Measurements from ENCODE around the gene PIM3.
A peak's percentile ranks its signal among the peaks of the same experiment; 100 is the strongest.

Gene PIM3

DNA sequence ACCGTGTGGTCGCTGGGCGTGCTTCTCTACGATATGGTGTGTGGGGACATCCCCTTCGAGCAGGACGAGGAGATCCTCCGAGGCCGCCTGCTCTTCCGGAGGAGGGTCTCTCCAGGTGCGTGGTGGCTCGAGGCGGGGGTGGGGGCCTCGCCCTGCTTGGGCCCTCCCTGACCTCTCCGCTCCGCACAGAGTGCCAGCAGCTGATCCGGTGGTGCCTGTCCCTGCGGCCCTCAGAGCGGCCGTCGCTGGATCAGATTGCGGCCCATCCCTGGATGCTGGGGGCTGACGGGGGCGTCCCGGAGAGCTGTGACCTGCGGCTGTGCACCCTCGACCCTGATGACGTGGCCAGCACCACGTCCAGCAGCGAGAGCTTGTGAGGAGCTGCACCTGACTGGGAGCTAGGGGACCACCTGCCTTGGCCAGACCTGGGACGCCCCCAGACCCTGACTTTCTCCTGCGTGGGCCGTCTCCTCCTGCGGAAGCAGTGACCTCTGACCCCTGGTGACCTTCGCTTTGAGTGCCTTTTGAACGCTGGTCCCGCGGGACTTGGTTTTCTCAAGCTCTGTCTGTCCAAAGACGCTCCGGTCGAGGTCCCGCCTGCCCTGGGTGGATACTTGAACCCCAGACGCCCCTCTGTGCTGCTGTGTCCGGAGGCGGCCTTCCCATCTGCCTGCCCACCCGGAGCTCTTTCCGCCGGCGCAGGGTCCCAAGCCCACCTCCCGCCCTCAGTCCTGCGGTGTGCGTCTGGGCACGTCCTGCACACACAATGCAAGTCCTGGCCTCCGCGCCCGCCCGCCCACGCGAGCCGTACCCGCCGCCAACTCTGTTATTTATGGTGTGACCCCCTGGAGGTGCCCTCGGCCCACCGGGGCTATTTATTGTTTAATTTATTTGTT is 2.4 kb downstream of the PIM3 start:
- Histone ChIP-seq H3K4me3 (ENCODE audit: low read depth, low read length) (peak overlapping the region; percentile 58), H3K27me3 (ENCODE audit: control insufficient read depth, insufficient read depth, low read length) (no peaks in the 10 kb centered on the region), H3K9ac (ENCODE audit: low read depth, low read length) (peak overlapping the region; percentile 56), H3K4me1 (ENCODE audit: control insufficient read depth, insufficient read depth, low read length) (no peaks in the 10 kb centered on the region), H3K36me3 (ENCODE audit: control insufficient read depth, insufficient read depth, low read length) (peaks cover 26% of the 10 kb centered on the region), H3K9me3 (ENCODE audit: control insufficient read depth, insufficient read depth, low read length) (no peaks in the 10 kb centered on the region)

DNA sequence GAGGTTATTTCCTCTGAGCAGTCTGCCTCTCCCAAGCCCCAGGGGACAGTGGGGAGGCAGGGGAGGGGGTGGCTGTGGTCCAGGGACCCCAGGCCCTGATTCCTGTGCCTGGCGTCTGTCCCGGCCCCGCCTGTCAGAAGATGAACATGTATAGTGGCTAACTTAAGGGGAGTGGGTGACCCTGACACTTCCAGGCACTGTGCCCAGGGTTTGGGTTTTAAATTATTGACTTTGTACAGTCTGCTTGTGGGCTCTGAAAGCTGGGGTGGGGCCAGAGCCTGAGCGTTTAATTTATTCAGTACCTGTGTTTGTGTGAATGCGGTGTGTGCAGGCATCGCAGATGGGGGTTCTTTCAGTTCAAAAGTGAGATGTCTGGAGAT is 3.1 kb downstream of the PIM3 start:
- no peak overlapping the region for H3K4me3 ChIP-seq (ENCODE audit: low read depth, low read length)
- H3K4me1 ChIP-seq (ENCODE audit: control insufficient read depth, insufficient read depth, low read length): no peaks in the 10 kb centered on the region
- H3K27me3 ChIP-seq (ENCODE audit: control insufficient read depth, insufficient read depth, low read length): no peaks in the 10 kb centered on the region
- H3K9me3 ChIP-seq (ENCODE audit: control insufficient read depth, insufficient read depth, low read length): no peaks in the 10 kb centered on the region
- H3K9ac ChIP-seq (ENCODE audit: low read depth, low read length): no peak overlapping the region
- H3K36me3 ChIP-seq (ENCODE audit: control insufficient read depth, insufficient read depth, low read length): peaks cover 26% of the 10 kb centered on the region

DNA sequence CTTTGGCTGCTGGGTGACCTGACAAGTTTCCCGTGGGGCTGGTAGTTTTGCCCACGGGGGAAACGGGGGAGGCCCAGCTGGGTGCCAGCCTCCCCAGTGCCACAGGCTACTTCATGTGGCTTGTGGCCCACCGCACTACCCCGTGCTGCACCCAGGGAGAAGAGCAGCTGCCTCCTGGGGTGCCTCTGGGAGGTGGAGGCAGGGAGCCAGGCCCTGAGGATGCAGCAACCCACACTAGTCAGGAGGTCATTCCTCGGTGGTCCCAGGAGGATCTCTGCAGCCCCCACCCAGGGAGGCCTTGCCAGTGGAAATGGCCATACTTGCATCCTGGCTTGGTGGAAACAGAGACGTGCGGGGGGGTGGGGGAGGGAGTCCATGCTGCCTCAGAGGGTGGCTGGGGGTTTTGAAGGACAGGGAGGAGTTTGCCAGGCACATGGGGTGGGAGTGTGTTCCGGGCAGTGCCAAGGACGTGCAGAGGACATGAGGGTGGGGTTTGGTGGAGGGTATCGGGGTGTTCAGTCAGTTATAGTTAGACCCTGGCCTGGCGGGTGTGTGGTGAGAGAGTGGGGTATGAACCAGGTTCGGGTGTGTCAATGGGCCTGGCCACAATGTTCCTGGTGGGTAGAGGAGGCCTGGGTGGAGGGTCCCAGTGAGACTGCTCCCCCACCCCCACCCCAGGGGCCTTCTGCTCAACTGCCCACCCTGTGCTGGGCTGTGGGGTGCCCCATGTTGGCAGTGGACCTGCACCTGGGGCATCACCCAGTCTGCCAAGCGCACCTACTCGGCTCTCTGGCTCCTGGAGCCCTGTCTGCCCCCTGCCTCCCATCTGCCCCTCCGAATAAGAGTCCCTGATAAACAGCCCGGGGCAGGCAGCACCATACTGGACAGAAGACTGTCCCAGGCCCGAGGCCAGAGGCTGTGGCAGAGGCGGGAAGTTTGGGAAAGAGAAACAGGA is 3.8 kb downstream of the PIM3 start:
- Histone ChIP-seq H3K27me3 (ENCODE audit: control insufficient read depth, insufficient read depth, low read length) (no peaks in the 10 kb centered on the region), H3K36me3 (ENCODE audit: control insufficient read depth, insufficient read depth, low read length) (peaks cover 26% of the 10 kb centered on the region), H3K4me3 (ENCODE audit: low read depth, low read length) (no peak overlapping the region), H3K9me3 (ENCODE audit: control insufficient read depth, insufficient read depth, low read length) (no peaks in the 10 kb centered on the region), H3K4me1 (ENCODE audit: control insufficient read depth, insufficient read depth, low read length) (no peaks in the 10 kb centered on the region), H3K9ac (ENCODE audit: low read depth, low read length) (no peak overlapping the region)

DNA sequence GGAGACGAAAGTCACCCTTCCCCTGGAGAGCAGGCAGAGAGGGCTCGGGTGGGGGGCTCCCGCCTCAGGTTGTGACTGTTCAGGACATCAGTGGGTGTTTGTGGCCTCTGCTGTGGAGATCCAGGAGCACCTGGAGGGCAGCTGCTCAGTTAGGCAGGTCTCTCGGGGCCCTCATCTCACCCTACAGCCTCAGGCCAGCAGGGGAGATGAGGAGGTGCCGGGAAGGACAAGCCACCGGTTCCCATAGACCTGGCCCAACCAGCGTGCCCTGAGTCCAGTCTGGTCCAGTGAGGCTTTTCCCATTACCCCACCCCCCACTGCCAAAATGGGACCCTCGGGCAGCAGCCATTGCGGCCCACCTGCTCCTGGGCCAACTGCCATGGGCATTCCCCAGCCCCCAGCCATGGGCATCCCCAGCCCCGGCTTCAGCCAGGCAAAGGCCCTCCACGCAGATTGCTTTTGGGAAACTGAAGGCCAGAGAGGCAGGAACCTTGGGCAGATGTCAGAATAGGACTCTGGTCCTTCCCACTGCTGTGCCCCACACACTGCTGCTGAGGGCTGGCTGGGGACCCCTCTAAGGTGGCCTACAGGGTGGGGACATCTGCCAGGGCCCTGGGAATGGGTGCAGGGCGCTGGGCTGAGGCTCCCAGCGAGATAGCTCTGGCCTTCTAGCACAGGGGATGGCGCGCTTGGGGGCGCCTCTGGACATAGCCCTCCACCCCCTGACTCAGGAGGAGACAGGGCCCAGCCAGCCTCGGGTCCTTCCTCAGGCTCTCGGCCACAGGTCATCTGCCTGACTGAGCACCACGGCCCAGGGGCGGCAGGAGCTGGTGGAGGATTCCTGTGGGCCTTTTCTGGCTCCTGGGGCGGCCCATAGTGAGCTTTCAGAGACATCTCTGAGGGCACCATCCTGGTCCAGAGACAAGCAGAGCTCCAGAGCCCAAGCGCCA is 4.8 kb downstream of the PIM3 start:
- peaks cover under 1% of the 10 kb centered on the region for H3K4me1 ChIP-seq (ENCODE audit: control insufficient read depth, insufficient read depth, low read length)
- H3K36me3 ChIP-seq (ENCODE audit: control insufficient read depth, insufficient read depth, low read length): peaks cover 26% of the 10 kb centered on the region
- no peak overlapping the region for H3K9ac ChIP-seq (ENCODE audit: low read depth, low read length)
- H3K9me3 ChIP-seq (ENCODE audit: control insufficient read depth, insufficient read depth, low read length): no peaks in the 10 kb centered on the region
- H3K4me3 ChIP-seq (ENCODE audit: low read depth, low read length): no peak overlapping the region
- H3K27me3 ChIP-seq (ENCODE audit: control insufficient read depth, insufficient read depth, low read length): no peaks in the 10 kb centered on the region

DNA sequence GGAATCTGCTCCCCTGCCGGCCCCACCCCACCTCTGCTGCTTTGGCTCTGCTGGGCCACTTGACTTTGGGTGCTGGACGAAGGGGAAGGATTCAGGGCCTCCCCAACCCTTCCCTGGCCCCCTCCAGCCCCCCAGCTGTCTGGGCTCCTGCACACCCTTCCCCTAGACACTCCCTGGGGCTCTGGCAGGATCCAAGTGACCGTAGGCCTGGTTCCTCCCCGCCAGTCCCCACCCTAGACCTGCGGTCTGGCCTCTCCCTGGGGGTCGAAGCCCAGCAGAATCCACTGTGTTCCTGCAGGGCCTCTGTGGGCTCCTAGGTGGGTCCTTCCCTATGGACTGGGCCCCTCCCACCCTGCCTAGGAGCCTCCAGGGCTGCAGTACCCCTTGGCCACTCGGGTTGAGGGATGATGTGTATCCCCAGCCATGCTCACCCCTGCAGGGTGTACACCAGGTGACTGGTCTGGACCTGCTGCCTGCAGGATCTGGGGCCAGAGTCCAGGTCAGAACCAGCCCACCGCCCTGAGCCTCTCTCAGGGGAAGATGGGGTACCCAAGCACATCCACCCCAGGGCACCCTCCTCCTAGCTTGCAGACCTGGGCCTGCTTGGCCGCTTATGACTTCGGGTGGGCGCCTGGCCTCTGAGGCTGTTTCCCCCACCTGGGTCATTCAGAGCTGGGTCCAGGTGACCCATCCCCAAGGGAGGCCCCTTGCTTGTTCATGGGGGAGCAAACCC is 5.6 kb downstream of the PIM3 start:
- Histone ChIP-seq H3K27me3 (ENCODE audit: control insufficient read depth, insufficient read depth, low read length) (no peaks in the 10 kb centered on the region), H3K9ac (ENCODE audit: low read depth, low read length) (no peak overlapping the region), H3K4me3 (ENCODE audit: low read depth, low read length) (no peak overlapping the region), H3K4me1 (ENCODE audit: control insufficient read depth, insufficient read depth, low read length) (peaks cover 4% of the 10 kb centered on the region), H3K9me3 (ENCODE audit: control insufficient read depth, insufficient read depth, low read length) (no peaks in the 10 kb centered on the region), H3K36me3 (ENCODE audit: control insufficient read depth, insufficient read depth, low read length) (peaks cover 26% of the 10 kb centered on the region)

DNA sequence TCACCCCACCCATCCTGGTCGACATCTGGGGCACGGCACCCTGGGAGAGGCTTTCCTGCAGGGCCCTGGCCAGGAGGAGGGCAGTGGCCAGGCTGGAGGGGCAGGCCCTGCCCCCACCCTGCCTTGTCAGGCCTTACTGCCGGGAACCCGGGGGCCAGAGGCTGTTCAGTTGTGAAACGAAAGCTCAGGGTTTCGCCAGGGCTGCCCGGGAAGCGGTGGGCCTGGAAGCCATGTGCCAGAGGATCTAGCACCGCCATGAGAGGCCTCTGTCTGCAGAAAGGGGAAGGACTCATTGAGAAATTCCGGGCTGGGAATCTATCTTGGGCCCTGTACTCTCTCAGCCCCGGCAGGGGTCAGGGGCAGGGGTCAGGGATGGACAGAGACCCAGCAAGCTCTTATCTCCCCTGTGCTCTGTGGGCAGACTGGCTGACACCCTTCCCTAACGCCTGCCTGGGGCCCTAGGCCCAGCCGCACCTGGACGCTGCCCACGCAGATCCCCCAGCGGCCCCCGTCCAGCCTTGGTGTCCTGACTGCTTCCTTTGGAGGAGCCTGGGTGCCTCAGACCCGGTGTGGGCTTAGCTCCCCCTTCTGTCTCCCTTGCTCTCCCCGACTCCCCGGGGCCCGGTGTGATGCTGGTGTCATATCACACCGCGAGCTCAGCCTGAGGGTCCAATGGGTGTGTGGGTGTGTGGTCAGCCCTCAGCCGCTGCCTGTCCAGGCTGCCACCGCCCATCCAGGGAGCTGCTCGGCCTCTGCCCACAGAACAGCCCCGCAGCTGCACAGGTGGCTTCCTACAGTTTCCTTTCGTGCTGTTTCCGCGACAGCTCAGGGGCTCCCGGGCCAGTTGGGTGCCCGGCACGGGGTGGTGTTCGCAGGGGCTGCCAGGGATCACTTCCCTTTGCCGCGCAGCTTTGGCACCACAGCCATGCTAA is 6.5 kb downstream of the PIM3 start:
- no peak overlapping the region for H3K9ac ChIP-seq (ENCODE audit: low read depth, low read length)
- H3K4me3 ChIP-seq (ENCODE audit: low read depth, low read length): no peak overlapping the region
- H3K27me3 ChIP-seq (ENCODE audit: control insufficient read depth, insufficient read depth, low read length): peaks cover 3% of the 10 kb centered on the region
- no peaks in the 10 kb centered on the region for H3K9me3 ChIP-seq (ENCODE audit: control insufficient read depth, insufficient read depth, low read length)
- peaks cover 4% of the 10 kb centered on the region for H3K4me1 ChIP-seq (ENCODE audit: control insufficient read depth, insufficient read depth, low read length)
- peaks cover 22% of the 10 kb centered on the region for H3K36me3 ChIP-seq (ENCODE audit: control insufficient read depth, insufficient read depth, low read length)

DNA sequence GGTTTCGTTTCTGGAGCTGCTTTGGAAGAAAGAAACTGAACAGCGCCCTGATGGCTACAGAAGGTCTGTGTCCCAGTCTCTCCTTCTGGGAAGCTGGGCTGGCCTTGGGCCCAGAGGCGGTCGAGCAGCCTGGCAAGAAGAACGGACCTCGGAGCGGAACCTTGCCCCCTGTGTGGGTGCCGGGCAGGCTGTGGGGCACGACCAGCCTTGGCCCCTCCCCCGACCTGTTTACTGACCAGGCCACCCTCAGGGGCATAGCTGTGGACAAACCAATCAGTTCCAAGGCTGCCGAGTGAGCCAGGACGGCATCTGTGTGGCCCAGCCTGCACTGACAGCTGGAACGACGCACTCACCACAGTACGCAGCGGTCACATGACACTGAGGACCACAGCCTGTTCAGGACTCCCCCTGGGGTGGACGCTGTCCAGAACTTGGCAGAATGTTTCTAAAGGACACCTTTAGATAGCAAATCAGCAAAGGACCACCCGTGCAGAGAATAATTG is 7.2 kb downstream of the PIM3 start:
- Histone ChIP-seq H3K27me3 (ENCODE audit: control insufficient read depth, insufficient read depth, low read length) (peaks cover 5% of the 10 kb centered on the region), H3K9ac (ENCODE audit: low read depth, low read length) (no peak overlapping the region), H3K36me3 (ENCODE audit: control insufficient read depth, insufficient read depth, low read length) (peaks cover 18% of the 10 kb centered on the region), H3K9me3 (ENCODE audit: control insufficient read depth, insufficient read depth, low read length) (no peaks in the 10 kb centered on the region), H3K4me3 (ENCODE audit: low read depth, low read length) (no peak overlapping the region), H3K4me1 (ENCODE audit: control insufficient read depth, insufficient read depth, low read length) (peaks cover 4% of the 10 kb centered on the region)

DNA sequence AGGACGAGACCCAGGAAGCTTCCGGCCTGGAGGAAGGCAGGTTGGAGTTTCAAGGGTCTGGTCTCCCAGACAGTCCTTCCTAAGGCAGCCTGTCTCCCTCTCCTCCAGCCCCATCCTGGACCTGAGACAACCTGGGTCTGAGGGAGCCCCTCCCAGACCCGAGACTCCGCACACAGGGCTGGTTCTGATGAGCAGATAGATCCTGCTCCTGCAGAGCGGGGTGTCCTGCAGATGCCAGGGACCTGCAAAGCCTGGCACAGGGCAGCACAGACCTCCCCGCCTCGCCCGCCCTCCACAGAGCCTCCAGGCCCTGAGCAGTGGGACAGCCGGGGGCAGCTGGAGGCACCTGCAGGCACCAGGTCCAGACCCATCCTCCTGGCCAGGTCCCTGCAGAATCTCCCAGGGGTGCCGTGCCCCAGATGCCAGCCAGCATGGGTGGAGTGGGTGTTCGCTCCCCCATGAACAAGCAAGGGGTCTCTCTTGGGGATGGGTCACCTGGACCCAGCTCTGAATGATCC is 7.8 kb downstream of the PIM3 start:
- peaks cover 4% of the 10 kb centered on the region for H3K4me1 ChIP-seq (ENCODE audit: control insufficient read depth, insufficient read depth, low read length)
- H3K4me3 ChIP-seq (ENCODE audit: low read depth, low read length): no peak overlapping the region
- no peaks in the 10 kb centered on the region for H3K9me3 ChIP-seq (ENCODE audit: control insufficient read depth, insufficient read depth, low read length)
- H3K27me3 ChIP-seq (ENCODE audit: control insufficient read depth, insufficient read depth, low read length): peaks cover 11% of the 10 kb centered on the region
- H3K9ac ChIP-seq (ENCODE audit: low read depth, low read length): no peak overlapping the region
- H3K36me3 ChIP-seq (ENCODE audit: control insufficient read depth, insufficient read depth, low read length): peaks cover 12% of the 10 kb centered on the region

DNA sequence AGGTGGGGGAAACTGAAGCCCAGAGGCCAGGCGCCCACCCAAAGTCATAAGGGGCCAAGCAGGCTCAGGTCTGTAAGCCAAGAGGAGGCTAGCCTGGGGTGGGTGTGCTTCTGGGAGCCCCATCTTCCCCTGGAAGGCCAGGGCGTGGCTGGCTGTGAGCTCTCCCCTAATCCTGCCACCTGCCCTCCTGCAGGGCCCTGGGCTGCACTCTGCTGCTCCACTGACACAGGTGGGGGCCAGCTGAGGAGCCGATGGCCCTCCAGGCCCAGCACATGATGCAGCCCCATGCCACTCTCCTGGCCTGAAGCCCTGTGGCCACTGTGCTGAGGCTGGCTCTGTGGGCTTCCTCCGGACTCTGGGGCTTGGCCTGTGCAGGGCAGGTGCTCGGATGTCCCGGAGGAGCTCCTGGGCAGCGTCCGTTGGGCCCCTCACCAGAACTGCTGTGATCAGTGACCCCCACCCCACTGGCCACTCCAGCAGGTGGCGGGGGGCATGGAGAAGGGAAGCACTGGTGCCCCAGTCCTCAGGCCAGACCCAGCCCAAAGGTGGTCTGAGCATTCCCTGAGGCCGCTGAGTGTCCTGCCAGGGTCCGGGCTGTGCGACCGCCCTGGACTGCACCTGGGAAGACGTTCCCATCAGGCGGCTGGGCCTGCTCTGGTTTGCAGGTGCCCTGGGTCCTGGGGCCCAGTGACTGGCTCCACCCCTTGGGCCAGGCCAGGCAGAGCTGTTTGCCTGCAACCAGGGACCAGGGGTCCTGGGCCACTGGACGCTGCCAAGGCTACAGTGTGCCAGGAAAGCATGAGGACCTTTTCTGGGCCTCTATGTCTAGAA is 8.5 kb downstream of the PIM3 start:
- no peaks in the 10 kb centered on the region for H3K9me3 ChIP-seq (ENCODE audit: control insufficient read depth, insufficient read depth, low read length)
- H3K9ac ChIP-seq (ENCODE audit: low read depth, low read length): no peak overlapping the region
- H3K36me3 ChIP-seq (ENCODE audit: control insufficient read depth, insufficient read depth, low read length): peaks cover 7% of the 10 kb centered on the region
- peaks cover 4% of the 10 kb centered on the region for H3K4me1 ChIP-seq (ENCODE audit: control insufficient read depth, insufficient read depth, low read length)
- H3K27me3 ChIP-seq (ENCODE audit: control insufficient read depth, insufficient read depth, low read length): peaks cover 11% of the 10 kb centered on the region
- no peak overlapping the region for H3K4me3 ChIP-seq (ENCODE audit: low read depth, low read length)
